KMS-11 (cell line): Measurements from ENCODE around the gene ADAMTS12.

ENCODE experiments used
- H2AFZ ChIP-seq: fragments of 200-600 bp; sonication (generic); 2 replicates; pipeline ENCODE4 v1.6.1; 2016; ENCODE audit warnings: antibody characterized with exemption, mixed run types, low read depth
- H3K27ac ChIP-seq: fragments of 200-600 bp; sonication (generic); 2 replicates; pipeline ENCODE4 v1.6.1; 2016; ENCODE audit warnings: mild to moderate bottlenecking, mixed run types
- H3K27me3 ChIP-seq: fragments of 200-600 bp; sonication (generic); 2 replicates; pipeline ENCODE4 v1.6.1; 2017; ENCODE audit warnings: mild to moderate bottlenecking, low read depth, mixed run types, moderate library complexity; ENCODE audit not compliant: insufficient read depth
- H3K36me3 ChIP-seq: fragments of 200-600 bp; sonication (generic); 2 replicates; pipeline ENCODE4 v1.6.1; 2017; ENCODE audit warnings: mild to moderate bottlenecking, mixed run types; ENCODE audit not compliant: insufficient read depth
- H3K4me1 ChIP-seq: fragments of 200-600 bp; sonication (generic); 2 replicates; pipeline ENCODE4 v1.6.1; 2016; ENCODE audit warnings: mild to moderate bottlenecking, low read depth, mixed run types; ENCODE audit not compliant: poor library complexity, severe bottlenecking
- H3K4me2 ChIP-seq: fragments of 200-600 bp; sonication (generic); 2 replicates; pipeline ENCODE4 v1.7.0; 2016; ENCODE audit warnings: mild to moderate bottlenecking, mixed run types
- H3K4me3 ChIP-seq: fragments of 200-600 bp; sonication (generic); IDR thresholded peaks from 2 replicates; pipeline ENCODE4 v1.6.1; 2017; ENCODE audit warnings: low read depth, low read length, mixed read lengths; ENCODE audit not compliant: insufficient read depth
- H3K79me2 ChIP-seq: fragments of 200-600 bp; sonication (generic); 2 replicates; pipeline ENCODE4 v1.6.1; 2016; ENCODE audit warnings: low read depth, mixed run types; ENCODE audit not compliant: insufficient read depth
- H3K9ac ChIP-seq: fragments of 200-600 bp; sonication (generic); 2 replicates; pipeline ENCODE4 v1.6.1; 2016; ENCODE audit warnings: mild to moderate bottlenecking, mixed run types
- H4K20me1 ChIP-seq: fragments of 200-600 bp; sonication (generic); 2 replicates; pipeline ENCODE4 v1.6.1; 2016; ENCODE audit warnings: mild to moderate bottlenecking, mixed run types; ENCODE audit not compliant: insufficient read depth
- TF ChIP-seq, protein P1 (sequence below): fragments of 200-600 bp; sonication (generic); conservative IDR thresholded peaks from 2 replicates; pipeline ENCODE4 v1.6.1; 2017; ENCODE audit warnings: low read depth, mild to moderate bottlenecking, antibody characterized with exemption, low read length, moderate library complexity, mixed read lengths

The ADAMTS12 gene

DNA sequence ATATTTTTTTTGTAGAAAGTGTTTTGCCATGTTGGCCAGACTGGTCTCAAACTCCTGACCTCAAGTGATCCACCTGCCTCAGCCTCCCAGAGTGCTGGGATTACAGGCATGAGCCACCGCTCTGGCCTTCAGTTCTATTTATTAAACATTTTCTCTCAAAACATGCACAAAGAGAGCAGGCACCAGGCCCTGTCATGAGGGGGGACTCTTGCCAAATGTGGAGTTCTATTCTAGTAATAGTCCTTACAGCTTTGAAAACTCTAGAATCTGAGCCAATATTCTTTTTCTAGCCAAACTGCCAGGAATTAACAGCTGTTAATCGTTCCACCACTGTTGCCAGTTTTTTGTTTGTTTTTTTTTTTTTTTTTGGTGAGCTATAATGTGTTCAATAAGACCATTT, 326.5 kb downstream of the ADAMTS12 start:
- H3K4me2 ChIP-seq: no peak overlapping the region
- H3K27me3 ChIP-seq: no peaks in the 10 kb centered on the region
- no peak overlapping the region for H2AFZ ChIP-seq
- no peak overlapping the region for H3K4me3 ChIP-seq
- H3K79me2 ChIP-seq: no peaks in the 10 kb centered on the region
- H3K27ac ChIP-seq: no peak overlapping the region
- H4K20me1 ChIP-seq: no peaks in the 10 kb centered on the region
- H3K36me3 ChIP-seq: no peaks in the 10 kb centered on the region
- TF ChIP-seq, protein P1, sequence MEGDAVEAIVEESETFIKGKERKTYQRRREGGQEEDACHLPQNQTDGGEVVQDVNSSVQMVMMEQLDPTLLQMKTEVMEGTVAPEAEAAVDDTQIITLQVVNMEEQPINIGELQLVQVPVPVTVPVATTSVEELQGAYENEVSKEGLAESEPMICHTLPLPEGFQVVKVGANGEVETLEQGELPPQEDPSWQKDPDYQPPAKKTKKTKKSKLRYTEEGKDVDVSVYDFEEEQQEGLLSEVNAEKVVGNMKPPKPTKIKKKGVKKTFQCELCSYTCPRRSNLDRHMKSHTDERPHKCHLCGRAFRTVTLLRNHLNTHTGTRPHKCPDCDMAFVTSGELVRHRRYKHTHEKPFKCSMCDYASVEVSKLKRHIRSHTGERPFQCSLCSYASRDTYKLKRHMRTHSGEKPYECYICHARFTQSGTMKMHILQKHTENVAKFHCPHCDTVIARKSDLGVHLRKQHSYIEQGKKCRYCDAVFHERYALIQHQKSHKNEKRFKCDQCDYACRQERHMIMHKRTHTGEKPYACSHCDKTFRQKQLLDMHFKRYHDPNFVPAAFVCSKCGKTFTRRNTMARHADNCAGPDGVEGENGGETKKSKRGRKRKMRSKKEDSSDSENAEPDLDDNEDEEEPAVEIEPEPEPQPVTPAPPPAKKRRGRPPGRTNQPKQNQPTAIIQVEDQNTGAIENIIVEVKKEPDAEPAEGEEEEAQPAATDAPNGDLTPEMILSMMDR: no peak
- no peaks in the 10 kb centered on the region for H3K4me1 ChIP-seq
- H3K9ac ChIP-seq: no peak overlapping the region

DNA sequence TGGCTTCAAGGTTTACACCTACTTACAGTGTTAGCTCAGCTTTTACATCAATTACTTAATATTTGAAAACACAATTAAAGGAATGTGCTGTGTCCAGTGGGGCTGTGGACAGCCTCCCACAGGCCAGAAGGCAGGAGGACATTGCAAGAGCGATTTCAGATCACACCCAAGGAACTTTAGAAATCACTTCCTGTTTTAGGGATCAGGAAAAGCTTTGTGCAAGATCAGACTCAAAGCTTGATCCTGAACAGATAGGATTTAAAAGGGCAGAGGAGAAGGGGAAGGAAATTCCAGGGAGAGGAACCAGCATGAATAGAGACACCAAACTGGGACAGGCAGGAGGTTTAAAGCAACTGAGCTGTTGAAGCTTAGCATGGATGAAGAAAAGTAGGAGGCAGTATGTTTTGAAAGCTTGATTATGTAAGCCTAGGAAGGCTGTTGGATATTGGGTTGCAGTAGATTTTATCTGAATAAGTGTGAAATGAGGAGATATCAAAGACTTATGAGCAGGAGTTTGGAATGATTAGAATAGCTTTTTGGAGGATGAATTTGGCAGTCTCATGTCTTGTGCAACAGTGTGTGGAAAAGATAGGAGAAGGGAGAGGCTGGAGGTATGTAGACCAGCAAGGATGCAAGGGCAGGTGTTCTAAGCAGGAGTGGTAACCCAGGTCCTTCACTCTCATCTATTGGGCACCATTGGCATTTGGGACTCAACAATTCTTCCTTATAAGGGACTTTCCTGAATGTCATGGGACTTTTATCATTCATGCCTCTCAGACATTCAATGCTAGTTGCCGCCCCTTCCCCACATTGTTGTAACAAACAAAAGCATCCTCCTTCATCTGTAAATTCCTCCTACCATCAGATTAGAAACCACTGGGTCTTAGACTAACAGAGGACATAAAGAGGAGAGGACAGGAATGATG, 327.5 kb downstream of the ADAMTS12 start:
- Histone ChIP-seq H3K79me2 (no peaks in the 10 kb centered on the region), H3K27me3 (no peaks in the 10 kb centered on the region), H3K27ac (no peak overlapping the region), H3K9ac (no peak overlapping the region), H2AFZ (no peak overlapping the region), H3K4me3 (no peak overlapping the region), H4K20me1 (no peaks in the 10 kb centered on the region), H3K4me2 (no peak overlapping the region), H3K36me3 (no peaks in the 10 kb centered on the region), H3K4me1 (no peaks in the 10 kb centered on the region)
- TF ChIP-seq, protein P1: no peak

DNA sequence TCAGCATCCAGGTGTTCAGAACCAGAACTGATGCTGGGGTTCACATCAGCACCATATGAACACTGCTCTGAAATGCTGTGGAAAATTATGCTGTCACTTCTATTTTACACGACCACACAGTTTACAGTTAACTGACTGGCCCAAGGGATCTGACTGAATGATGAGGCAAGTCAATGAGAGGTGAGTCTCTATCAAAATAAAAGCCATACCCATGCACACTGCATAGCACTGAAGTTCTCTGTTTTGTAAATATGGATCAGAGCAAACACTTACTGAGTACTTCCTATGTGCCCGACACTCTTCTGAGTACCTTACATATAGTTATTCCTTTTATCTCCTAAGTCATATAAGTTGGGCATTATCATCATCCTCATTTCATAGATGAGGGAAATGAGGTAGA, 328.3 kb downstream of the ADAMTS12 start:
- TF ChIP-seq, protein P1: no peak
- H3K4me3 ChIP-seq: no peak overlapping the region

DNA sequence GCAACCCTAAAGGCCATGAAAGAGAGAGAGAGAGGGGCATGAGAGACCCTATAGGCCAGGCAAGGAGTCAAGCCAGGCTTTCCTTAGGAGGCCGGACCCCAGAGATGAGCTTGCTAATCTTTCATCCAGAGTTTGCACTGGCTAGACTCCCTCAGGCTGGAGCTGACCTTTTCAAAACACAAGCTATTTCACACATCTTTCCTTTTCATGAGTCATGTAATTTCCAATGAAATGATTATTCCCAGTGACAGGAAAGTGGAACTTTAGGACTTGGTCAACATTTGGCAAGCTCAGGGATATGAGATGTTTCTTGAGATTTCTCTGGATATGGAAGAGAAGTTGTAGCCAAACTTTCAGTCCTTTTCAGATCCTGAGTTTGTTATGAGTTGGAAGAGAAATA, 333.3 kb downstream of the ADAMTS12 start:
- H3K4me1 ChIP-seq: no peaks in the 10 kb centered on the region

More for the DNA sequence above, 328.3 kb downstream of the ADAMTS12 start:
- no peak overlapping the region for H3K4me2 ChIP-seq
- no peaks in the 10 kb centered on the region for H3K79me2 ChIP-seq
- no peak overlapping the region for H3K9ac ChIP-seq
- H2AFZ ChIP-seq: no peak overlapping the region
- H3K27ac ChIP-seq: no peak overlapping the region
- H3K36me3 ChIP-seq: no peaks in the 10 kb centered on the region
- H4K20me1 ChIP-seq: no peaks in the 10 kb centered on the region
- no peaks in the 10 kb centered on the region for H3K27me3 ChIP-seq
- no peaks in the 10 kb centered on the region for H3K4me1 ChIP-seq

More for the DNA sequence above, 333.3 kb downstream of the ADAMTS12 start:
- Histone ChIP-seq H3K27me3 (no peaks in the 10 kb centered on the region), H3K9ac (no peak overlapping the region), H4K20me1 (no peaks in the 10 kb centered on the region), H3K36me3 (no peaks in the 10 kb centered on the region), H3K27ac (no peak overlapping the region), H3K79me2 (no peaks in the 10 kb centered on the region), H3K4me2 (no peak overlapping the region), H3K4me3 (no peak overlapping the region), H2AFZ (no peak overlapping the region)
- TF ChIP-seq, protein P1: no peak
